GM19324 (cell line): Measurements from ENCODE around the gene USP7.
"Not testable (repeated sequence)": the region's sequence is repeated elsewhere in the genome, so short reads cannot be mapped to it uniquely, and the experiment has no call there.

Experiments
- ATAC-seq: cut with Tn5 transposase; IDR thresholded peaks from one replicate; pipeline ENCODE4 v1.9.1; 2021; ENCODE audit warnings: mild to moderate bottlenecking, moderate library complexity; ENCODE audit not compliant: unreplicated experiment, low FRiP score

USP7 gene

DNA sequence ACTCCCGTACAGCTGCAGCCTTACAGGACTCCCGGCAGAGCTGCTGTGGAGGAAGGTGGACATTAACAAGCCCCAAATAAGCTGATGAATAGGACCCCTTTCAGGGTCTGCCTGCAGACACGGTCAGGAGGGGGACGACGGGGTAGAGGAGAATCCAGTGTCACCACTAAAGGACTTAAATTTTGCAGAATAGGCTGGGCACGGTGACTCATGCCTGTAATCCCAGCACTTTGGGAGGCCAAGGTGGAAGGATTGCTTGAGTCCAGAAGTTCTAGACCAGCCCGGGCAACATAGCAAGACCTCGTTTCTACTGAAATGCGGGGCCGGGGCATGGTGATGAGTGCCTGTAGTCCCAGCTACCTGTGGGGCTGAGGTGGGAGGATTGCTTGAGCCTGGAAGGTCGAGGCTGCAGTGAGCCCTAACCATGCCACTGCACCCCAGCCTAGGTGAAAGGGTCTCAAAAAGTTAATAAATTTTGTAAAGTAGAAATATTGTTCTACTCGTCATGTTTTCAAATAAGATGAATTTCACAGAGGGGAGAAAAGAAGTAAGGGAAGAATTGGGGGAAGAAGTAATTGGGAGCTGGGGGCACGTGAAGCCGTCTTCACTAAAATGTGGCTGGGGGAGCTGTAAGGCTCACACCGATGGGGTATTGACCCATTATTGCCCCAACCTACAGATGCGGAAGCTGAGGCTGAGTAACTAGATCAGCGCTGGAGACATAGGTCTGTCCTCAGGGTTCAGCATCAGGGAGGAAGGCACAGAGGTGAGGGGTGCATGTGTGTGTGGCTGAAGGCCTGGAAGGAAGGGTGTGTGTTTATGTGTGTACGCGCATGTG lies 76.9 kb downstream of the USP7 start:
- ATAC-seq, result no peak

DNA sequence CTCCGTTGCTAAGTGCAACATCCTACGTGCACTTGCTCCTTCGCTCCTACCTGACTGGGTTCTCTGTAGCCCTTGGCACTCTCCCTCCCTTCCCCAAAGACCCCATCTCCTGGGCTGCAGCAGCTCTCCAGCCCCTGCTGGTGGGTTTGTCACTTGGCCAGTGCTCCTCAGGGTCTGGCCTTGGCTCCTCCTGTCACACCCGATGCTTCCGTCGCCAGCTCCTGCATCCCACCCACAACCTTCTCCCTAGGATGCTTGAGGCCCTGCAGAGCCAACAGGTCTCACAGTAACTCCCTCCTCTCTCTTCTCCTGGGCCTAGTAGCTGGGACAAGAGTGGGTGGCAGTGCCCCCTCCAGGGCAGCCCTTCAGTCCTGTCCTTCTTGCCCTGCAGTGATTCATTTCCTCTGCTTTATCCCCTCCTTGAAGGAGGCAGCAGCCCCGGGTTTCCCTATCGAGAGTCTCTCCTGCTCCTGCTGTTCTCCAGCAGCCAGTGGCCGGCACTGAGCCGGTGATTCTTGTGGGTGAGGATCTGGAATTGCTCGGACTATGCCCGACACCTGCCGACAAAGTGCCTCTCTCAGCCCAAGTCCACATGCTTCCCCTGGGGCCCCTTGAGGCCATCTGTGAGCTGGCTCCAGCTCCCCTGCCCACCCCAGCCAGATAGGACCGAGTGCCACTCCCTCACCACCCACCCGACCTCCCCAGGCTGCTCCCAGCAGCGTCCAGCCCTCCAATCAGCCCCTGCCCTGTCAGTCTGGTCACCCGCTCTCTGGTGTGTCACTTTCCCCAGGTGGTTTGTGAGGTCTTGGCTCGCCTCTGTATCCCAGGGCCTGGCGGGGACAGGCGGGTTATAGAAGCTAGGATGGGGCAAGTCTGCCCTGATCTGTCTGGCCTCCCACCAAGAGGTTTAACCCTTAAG lies 77.8 kb downstream of the USP7 start:
- ATAC-seq, result no peak

DNA sequence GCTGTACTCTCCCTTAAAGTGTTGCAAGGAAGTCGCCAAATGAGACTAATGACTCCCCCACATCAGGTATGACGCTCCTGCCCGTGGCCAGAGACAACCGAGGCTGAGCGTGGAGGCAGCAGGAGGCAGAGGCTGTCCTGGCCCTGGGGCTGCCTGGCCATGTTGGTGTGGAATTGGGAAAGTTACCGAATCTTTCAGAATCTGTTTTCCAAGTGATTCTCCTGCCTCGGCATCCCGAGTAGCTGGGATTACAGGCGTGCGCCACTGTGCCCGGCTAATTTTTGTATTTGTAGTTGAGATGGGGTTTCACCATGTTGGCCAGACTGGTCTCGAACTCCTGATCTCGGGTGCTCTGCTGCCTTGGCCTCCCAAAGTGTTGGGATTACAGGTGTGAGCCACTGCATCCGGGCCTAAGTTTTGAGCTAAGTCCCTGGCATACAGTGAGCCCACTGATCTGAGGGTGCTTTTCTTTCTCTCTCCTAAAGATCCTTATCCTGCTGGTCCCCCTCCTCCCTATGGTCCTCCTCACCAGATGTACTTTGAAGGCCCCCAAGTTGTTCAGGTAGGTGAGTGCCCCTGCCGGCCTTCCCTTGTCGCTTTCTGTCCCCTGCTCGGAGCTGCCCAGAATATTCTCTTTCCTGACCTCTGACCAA lies 80.9 kb downstream of the USP7 start:
- ATAC-seq, result no peak

DNA sequence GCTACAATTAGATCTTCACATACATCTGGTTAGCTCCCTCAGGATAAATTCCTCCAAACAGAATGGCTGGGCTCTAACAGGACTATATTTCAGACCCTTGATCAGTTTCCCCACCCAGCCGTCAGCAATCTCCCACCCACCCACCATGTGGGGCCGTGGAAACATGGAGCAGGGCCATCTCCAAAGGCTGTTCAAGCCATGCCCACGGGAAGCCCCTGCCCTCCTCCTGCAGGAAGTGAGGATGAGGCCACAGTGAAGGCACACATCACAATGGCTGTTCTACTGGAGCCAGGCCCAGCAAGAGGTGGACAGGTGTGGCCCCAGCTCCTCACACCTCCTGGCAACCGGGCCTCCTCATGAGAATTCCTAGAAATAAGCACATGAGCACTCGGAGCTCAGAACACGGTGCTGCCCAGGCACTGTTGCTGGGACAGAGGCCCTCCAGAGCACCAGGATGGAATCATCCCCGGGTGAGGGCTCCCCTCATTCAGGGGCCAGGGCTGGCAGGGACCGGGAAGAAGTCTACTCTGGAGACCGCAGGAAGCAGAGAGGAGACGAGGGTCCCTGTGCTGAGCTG lies 81.6 kb downstream of the USP7 start, which contains the start of gene LITAFD:
LITAFD (plus strand) TSS at position 311 of the 577 bp plus-strand sequence. CDS start 2,005 bp downstream, outside the sequence.
- ATAC-seq, result no peak

DNA sequence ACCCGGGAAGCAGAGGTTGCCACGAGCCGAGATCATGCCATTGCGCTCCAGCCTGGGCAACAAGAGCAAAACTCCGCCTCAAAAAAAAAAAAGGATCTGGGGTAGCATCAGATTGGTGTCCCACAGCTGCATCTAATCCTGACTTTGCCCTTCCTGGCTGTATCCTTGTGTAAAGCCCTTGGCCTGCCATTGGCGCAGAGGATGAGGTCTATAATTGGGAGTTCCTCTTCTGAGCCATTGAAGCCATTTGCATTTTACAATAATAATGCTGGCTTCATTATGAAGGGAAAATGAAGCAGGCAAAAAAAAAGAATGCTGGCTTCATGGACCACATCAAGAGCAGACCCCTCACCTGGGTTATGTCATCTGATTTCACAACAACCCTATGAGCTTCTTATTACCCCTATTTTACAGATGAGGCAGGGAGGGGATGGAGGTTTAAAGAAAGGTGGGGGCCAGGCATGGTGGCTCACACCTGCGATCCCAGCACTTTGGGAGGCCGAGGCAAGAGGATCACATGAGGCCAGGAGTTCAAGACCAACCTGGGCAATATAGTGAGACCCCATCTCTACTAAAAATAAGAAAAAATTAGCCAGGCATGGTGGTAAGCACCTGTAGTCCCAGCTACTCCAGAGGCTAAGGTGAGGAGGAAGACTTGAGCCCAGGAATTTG lies 82.7 kb downstream of the USP7 start:
- no peak for ATAC-seq

DNA sequence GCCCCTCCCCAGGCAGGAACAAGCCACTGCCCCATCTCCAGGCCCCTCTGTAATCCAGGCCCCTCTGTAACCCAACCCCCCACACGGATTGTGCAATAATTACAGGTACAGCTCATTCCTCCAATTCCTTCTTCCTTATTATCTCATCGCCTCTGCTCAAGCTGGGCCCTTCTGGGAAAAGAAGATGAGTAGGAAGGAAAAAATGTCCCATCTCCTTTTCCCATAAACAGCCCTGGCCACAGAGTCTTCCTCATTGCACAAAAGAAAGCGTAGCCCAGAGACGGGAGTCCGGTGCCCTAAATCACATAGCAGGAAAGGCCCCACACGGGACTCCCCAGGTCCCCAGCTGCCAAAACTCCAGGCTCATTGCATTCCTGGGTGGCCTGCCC lies 85.2 kb downstream of the USP7 start:
- no peak for ATAC-seq

DNA sequence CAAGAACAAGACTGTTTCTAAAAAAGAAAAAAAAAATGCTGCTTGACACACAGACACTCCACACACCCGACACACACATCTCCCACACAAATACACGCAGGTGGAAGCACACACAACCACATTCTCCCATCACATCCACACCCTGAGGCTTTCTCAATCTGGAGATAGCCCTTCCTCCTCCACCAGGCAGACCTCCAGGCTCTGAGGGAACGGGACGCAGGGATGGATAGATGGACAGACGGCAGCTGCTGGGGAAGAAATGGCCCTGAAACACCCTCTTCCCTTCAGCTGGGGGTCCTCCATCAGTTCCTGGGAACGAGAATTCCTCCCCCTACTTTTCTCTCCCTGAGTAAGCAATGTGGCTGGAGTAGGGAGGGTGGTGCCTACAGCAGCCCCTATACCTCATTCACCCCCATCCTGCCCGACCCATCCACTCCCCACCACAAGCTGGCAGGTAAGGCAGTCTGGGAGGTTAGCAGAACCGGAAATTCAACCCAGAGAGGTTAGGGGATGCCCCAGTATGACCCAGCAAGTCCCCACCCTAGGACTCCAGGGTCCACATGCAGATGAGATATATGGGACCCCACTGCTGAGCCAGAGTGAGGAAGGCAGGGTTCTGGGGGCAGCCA lies 85.7 kb downstream of the USP7 start:
- ATAC-seq, result no peak

DNA sequence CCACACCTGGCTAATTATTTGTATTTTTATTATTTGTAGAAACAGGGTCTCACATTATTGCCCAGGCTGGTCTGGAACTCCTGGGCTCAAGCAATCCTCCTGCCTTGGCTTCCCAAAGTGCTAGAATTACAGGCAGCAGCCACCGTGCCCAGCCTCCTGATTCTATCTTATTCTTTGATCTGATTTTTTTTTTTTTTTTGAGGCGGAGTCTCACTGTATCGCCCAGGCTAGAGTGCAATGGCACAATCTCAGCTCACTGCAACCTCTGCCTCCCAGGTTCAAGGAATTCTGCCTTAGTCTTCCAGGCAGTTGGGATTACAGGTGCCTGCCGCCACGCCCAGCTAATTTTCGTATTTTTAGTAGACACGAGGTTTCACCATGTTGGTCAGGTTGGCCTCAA lies 88.4 kb downstream of the USP7 start:
- not testable (repeated sequence) for ATAC-seq

DNA sequence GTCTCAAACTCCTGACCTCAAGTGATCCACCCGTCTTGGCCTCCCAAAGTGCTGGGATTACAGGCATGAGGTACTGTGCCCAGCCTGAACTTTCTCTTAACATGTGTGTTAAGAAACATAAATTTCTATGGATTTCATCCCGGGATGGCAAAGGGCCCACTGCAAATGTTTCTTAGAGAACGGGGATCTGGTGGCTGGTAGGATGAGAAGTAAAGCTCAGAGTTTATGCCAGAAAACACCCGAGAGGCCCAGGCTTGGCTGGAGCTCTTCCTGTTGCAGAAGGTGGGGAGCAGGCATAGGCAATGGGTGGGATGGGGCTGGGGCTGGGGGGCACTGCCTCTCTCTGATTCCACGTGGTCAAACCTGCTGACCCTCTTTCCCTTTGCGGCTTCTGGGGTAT lies 89.3 kb downstream of the USP7 start:
- ATAC-seq, result no peak

DNA sequence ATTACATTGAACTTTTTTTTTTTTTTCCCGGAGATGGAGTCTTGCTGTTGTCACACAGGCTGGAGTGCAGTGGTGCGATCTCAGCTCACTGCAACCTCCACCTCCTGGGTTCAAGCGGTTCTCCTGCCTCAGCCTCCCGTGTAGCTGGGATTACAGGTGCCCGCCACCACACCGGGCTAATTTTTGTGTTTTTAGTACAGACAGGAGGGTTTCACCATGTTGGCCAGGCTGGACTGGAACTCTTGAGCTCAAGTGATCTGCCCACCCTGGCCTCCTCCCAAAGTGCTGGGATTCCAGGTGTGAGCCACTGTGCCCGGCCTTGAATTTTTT lies 89.9 kb downstream of the USP7 start:
- not testable (repeated sequence) for ATAC-seq

DNA sequence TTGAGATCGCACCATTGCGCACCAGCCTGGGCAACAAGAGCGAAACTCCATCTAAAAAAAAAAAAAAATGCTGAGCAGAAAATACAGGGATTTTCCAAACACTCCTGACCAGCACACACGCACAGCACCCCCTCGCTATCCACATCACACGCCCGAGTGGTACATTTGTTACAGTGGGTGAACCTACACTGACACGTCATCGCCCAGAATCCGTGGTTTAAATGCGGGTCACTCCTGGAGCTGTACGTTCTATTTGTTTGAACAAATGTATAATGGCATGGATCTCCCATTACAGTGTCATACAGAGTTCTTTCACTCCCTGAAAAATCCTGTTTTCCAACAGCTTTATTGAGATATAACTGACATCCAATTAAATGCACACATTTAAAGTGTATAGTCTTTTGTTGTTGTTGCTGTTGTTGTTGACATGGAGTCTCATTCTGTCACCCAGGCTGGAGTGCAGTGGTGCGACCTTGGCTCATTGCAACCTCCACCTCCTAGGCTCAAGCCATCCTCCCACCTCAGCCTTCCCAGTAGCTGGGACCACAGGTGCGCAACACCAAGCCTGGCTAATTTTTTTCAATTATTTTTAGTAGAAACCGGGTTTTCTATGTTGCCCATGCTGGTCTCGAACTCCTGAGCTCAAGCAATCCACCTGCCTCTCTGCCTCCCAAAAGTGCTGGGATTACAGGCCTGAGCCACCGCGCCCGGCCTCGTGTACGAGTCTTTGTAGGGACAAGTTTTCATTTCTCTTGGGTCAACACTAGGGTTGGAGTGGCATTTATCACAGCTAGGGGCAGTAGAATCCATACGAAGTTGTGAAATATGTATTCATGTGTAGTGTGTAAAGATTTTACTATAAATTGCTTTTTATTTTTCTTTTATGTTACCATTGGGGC lies 90.5 kb downstream of the USP7 start:
- no peak for ATAC-seq

DNA sequence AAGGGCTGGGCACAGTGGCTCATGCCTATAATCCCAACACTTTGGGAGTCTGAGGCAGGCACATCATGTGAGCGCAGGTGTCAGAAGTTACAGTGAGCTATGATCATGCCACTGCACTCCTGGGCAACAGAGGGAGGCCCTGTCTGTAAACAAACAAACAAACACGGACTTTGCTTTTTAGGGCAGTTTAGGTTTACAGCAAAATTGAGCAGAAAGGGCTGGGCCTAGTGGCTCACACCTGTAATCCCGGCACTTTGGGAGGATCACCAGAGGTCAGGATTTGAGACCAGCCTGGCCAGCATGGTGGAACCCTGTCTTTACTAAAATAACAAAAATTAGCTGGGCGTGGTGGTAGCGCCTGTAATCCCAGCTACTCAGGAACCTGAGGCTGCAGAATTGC lies 91.6 kb downstream of the USP7 start:
- ATAC-seq, result no peak

DNA sequence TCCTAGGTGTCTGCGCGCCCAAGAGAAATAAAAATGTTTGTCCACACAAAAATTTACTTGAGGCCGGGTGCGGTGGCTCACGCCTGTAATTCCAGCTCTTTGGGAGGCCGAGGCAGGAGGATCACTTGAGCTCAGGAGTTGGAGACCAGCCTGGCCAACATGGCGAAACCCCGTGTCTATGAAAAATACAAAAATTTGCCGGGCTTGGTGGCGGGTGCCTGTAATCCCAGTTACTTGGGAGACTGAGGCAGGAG lies 93.8 kb downstream of the USP7 start:
- not testable (repeated sequence) for ATAC-seq

DNA sequence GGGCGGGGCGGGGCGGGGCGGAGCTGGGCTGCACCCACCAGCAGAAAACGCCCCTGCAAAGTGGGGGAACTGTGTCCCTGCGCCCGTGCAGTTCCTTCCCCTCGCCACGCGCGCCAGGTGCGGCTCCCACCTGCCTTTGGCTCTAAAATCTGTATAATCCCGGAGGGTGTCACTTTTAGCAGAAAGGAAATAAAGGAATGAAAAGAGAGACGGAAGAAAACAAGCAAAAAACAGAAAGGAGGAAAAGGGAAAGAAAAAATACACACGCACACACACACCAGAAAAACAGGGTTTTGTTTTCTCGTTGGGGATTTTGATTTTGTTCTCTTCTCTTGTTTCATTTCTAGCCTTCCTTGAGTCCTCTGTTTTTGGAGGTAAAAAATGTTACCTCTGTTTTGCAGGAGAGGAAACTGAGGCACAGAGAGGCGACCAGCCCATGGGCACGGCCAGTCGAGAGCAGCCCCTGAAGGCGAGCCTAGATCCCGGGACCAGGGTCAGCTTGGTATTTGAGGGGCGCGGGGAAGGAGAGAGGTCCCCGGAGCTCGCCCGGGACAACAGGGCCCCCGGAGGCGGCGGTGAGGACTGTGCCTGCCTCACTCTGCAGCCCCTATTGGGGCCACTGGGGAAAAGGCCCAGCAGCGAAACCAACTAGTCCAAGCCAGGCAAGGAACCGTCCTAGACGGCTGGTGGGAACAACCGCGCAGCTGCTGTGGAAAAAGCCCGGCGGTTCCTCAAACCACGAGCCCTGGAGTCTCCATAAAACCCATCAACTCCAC lies 94.3 kb downstream of the USP7 start:
- no peak for ATAC-seq

DNA sequence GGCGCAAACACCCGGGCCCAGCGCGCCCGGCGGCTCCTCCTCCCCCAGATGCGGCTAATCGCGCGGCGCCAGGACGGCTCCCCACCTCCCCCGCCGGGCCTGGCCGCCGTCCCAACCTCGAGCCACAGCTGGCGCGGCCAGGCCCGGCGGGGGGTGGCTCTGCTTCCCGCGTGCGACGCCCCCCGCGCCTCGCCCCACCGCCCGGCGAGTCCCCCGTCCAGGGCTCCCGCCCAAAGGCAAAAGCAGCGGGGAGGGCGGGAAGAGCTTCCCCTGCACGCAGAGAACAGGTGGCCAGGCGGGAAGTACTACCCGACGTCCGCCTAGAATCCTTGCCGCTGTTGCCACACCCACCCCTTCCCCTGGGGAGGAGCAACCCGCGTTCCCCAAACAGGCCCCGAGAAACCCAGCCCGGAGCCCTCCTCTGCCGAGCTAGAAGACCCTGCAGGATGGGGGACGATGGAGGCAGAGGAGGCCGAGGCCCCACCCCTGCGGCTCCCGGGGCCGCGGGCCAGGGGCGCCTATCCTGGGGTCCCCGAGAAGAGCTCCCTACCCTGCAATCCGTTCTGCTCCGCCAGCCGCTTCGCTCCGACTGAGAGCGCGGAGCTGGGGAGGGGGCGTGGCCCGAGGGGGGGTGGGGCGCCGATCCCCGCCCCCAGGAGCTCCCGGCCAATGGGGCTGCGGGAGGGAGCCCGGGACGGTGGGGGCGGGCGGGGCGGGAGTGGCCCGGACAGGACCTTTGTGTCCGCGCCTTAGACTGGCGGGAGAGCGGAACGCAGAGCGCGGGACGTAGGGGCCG lies 95.1 kb downstream of the USP7 start, which contains the start of gene CARHSP1:
CARHSP1 (minus strand) TSS at position 591 of the 796 bp plus-strand sequence. CDS start 9,678 bp downstream, outside the sequence.
- ATAC-seq, result peak; percentile 75

DNA sequence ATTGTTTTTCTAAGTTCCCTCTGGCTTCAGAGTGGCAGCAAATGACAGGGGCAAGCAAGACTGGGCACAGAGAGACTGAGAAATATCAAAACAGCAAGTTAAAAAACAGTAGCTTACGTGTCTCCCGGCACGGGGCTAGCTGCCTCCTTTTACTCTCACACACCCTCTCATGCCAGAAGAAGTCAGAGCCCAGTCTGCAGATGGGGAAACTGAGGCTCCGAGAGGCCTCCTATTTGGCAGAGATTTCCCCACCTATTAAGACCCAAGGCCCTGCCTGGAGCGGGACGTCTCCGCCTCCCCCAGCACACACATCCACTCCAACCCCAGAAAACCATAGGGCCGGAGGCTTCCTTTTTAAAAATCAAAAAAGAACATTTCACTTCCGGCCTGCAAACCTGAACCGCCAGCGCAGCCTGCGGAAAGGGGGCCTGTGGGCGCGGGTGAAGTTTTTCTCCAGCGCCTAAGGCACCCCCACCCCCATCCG lies 95.7 kb downstream of the USP7 start:
- ATAC-seq, result no peak
